HL-60/S4 treated with phorbol 12-myristate 13-acetate at 8.2 ng/mL for 4 days and 3 days (cell line): ENCODE results near the gene NUP93.
"Not testable (repeated sequence)": the region's sequence is repeated elsewhere in the genome, so short reads cannot be mapped to it uniquely, and the experiment has no call there.

Experiments used
- in situ Hi-C: fragments of 300-500 bp; cut with MboI; formaldehyde crosslinking; loops from 2 replicates; pipeline ENCODE4 v1.15.0; 2022; ENCODE audit warnings: low sequenced_read_pairs

The NUP93 gene

GRCh38 chr16:56774016-56774680 lies 44.2 kb downstream of the NUP93 start:
- in situ Hi-C loops, result no loop called here

- in situ Hi-C loops, result no loop called here
Observed at GRCh38 chr16:56775162-56775561, 45.2 kb downstream of the NUP93 start.

- in situ Hi-C loops, result no loop called here
Observed at GRCh38 chr16:56776562-56776961, 46.6 kb downstream of the NUP93 start.

- in situ Hi-C loops, result no loop called here
Observed at GRCh38 chr16:56777001-56777400, 47.1 kb downstream of the NUP93 start.

GRCh38 chr16:56777482-56777881 lies 47.6 kb downstream of the NUP93 start:
- in situ Hi-C loops, result no loop called here

GRCh38 chr16:56779906-56780305 lies 50.0 kb downstream of the NUP93 start:
- in situ Hi-C loops, result no loop called here

- in situ Hi-C loops, result no loop called here
Observed at GRCh38 chr16:56780646-56781045, 50.7 kb downstream of the NUP93 start.

- in situ Hi-C loops, result no loop called here
Observed at GRCh38 chr16:56781528-56781961, 51.6 kb downstream of the NUP93 start.

GRCh38 chr16:56783344-56783743 lies 53.4 kb downstream of the NUP93 start:
- in situ Hi-C loops, result no loop called here

GRCh38 chr16:56785317-56785716 lies 55.4 kb downstream of the NUP93 start:
- in situ Hi-C loops, result no loop called here

- in situ Hi-C loops, result no loop called here
Observed at GRCh38 chr16:56787167-56787566, 57.2 kb downstream of the NUP93 start.

GRCh38 chr16:56788435-56788834 lies 58.5 kb downstream of the NUP93 start:
- in situ Hi-C loops, result no loop called here

GRCh38 chr16:56789360-56789759 lies 59.4 kb downstream of the NUP93 start:
- in situ Hi-C loops, result no loop called here

GRCh38 chr16:56792967-56793366 lies 63.0 kb downstream of the NUP93 start:
- in situ Hi-C loops, result no loop called here

- in situ Hi-C loops, result no loop called here
Observed at GRCh38 chr16:56793492-56793891, 63.6 kb downstream of the NUP93 start.

GRCh38 chr16:56795011-56795410 lies 65.1 kb downstream of the NUP93 start:
- in situ Hi-C loops, result no loop called here

GRCh38 chr16:56797038-56797437 lies 67.1 kb downstream of the NUP93 start:
- in situ Hi-C loops, result not testable (repeated sequence)

GRCh38 chr16:56797861-56798260 lies 67.9 kb downstream of the NUP93 start:
- in situ Hi-C loops, result no loop called here

- in situ Hi-C loops, result no loop called here
Observed at GRCh38 chr16:56798955-56799354, 69.0 kb downstream of the NUP93 start.

GRCh38 chr16:56800355-56800754 lies 70.4 kb downstream of the NUP93 start:
- in situ Hi-C loops, result no loop called here

GRCh38 chr16:56801762-56802161 lies 71.8 kb downstream of the NUP93 start:
- in situ Hi-C loops, result no loop called here

- in situ Hi-C loops, result no loop called here
Observed at GRCh38 chr16:56807011-56807675, 77.2 kb downstream of the NUP93 start.

GRCh38 chr16:56807676-56808067 lies 77.7 kb downstream of the NUP93 start:
- in situ Hi-C loops, result not testable (repeated sequence)
